Neuron (in vitro differentiated cells): ENCODE measurements around the gene SPOCK1.

Experiments used
- H2AFZ ChIP-seq: one replicate; pipeline ENCODE4 v1.6.1; 2013; ENCODE audit warnings: low read depth, mild to moderate bottlenecking, inconsistent platforms, low read length, moderate library complexity
- H3K27me3 ChIP-seq: one replicate; pipeline ENCODE4 v1.6.1; 2013; ENCODE audit warnings: low read length; ENCODE audit not compliant: insufficient read depth
- H3K36me3 ChIP-seq: one replicate; pipeline ENCODE4 v1.6.1; 2013; ENCODE audit warnings: low read length; ENCODE audit not compliant: insufficient read depth
- H3K4me1 ChIP-seq: one replicate; pipeline ENCODE4 v1.6.1; 2013; ENCODE audit warnings: low read length; ENCODE audit not compliant: insufficient read depth
- H3K4me3 ChIP-seq: 2 replicates; pipeline ENCODE4 v1.5.1; 2013; ENCODE audit warnings: mild to moderate bottlenecking, low read length, moderate library complexity
- H3K9me3 ChIP-seq: one replicate; pipeline ENCODE4 v1.6.1; 2013; ENCODE audit warnings: low read length

The SPOCK1 gene

GRCh38 chr5:137144656-137145055, 354.5 kb downstream of the SPOCK1 start:
- H3K27me3 ChIP-seq, result peaks cover 6% of the 10 kb centered on the region
- no peak overlapping the region for H3K4me3 ChIP-seq
- peaks cover 45% of the 10 kb centered on the region for H3K4me1 ChIP-seq
- no peaks in the 10 kb centered on the region for H3K9me3 ChIP-seq
- H2AFZ ChIP-seq, result no peak overlapping the region
- no peaks in the 10 kb centered on the region for H3K36me3 ChIP-seq

- peaks cover 41% of the 10 kb centered on the region for H3K4me1 ChIP-seq
- H2AFZ ChIP-seq, result no peak overlapping the region
- no peak overlapping the region for H3K4me3 ChIP-seq
- no peaks in the 10 kb centered on the region for H3K36me3 ChIP-seq
- H3K9me3 ChIP-seq, result no peaks in the 10 kb centered on the region
- H3K27me3 ChIP-seq, result peaks cover 6% of the 10 kb centered on the region
These were observed 356.1 kb downstream of the SPOCK1 start for GRCh38 chr5:137142764-137143605.

- H3K4me3 ChIP-seq, result no peak overlapping the region
- no peaks in the 10 kb centered on the region for H3K9me3 ChIP-seq
- H2AFZ ChIP-seq, result no peak overlapping the region
- H3K4me1 ChIP-seq, result peaks cover 35% of the 10 kb centered on the region
- no peaks in the 10 kb centered on the region for H3K36me3 ChIP-seq
- H3K27me3 ChIP-seq, result peaks cover 6% of the 10 kb centered on the region
These were observed 356.8 kb downstream of the SPOCK1 start for GRCh38 chr5:137142346-137142745.

- Histone ChIP-seq H3K36me3 (no peaks in the 10 kb centered on the region), H3K4me3 (no peak overlapping the region), H3K9me3 (no peaks in the 10 kb centered on the region), H3K27me3 (peaks cover 6% of the 10 kb centered on the region), H3K4me1 (peaks cover 32% of the 10 kb centered on the region), H2AFZ (no peak overlapping the region)
These were observed 357.3 kb downstream of the SPOCK1 start for GRCh38 chr5:137141779-137142178.

GRCh38 chr5:137136991-137137632, 362.0 kb downstream of the SPOCK1 start:
- H3K4me1 ChIP-seq, result peaks cover 22% of the 10 kb centered on the region
- no peaks in the 10 kb centered on the region for H3K36me3 ChIP-seq
- no peaks in the 10 kb centered on the region for H3K27me3 ChIP-seq
- no peak overlapping the region for H3K4me3 ChIP-seq
- H2AFZ ChIP-seq, result no peak overlapping the region
- H3K9me3 ChIP-seq, result no peaks in the 10 kb centered on the region

GRCh38 chr5:137134920-137135532, 364.1 kb downstream of the SPOCK1 start:
- no peaks in the 10 kb centered on the region for H3K27me3 ChIP-seq
- no peaks in the 10 kb centered on the region for H3K36me3 ChIP-seq
- no peak overlapping the region for H3K4me3 ChIP-seq
- H3K4me1 ChIP-seq, result peaks cover 15% of the 10 kb centered on the region
- H2AFZ ChIP-seq, result no peak overlapping the region
- H3K9me3 ChIP-seq, result no peaks in the 10 kb centered on the region

GRCh38 chr5:137129886-137130680, 369.0 kb downstream of the SPOCK1 start:
- no peaks in the 10 kb centered on the region for H3K27me3 ChIP-seq
- H3K9me3 ChIP-seq, result no peaks in the 10 kb centered on the region
- no peaks in the 10 kb centered on the region for H3K36me3 ChIP-seq
- peaks cover 7% of the 10 kb centered on the region for H3K4me1 ChIP-seq
- no peak overlapping the region for H2AFZ ChIP-seq
- H3K4me3 ChIP-seq, result no peak overlapping the region

- Histone ChIP-seq H3K36me3 (no peaks in the 10 kb centered on the region), H3K4me1 (no peaks in the 10 kb centered on the region), H2AFZ (no peak overlapping the region), H3K9me3 (no peaks in the 10 kb centered on the region), H3K4me3 (no peak overlapping the region), H3K27me3 (no peaks in the 10 kb centered on the region)
These were observed 371.1 kb downstream of the SPOCK1 start for GRCh38 chr5:137128012-137128411.

GRCh38 chr5:137126829-137127228, 372.3 kb downstream of the SPOCK1 start:
- Histone ChIP-seq H3K27me3 (no peaks in the 10 kb centered on the region), H3K36me3 (no peaks in the 10 kb centered on the region), H3K4me1 (no peaks in the 10 kb centered on the region), H3K9me3 (no peaks in the 10 kb centered on the region), H3K4me3 (no peak overlapping the region), H2AFZ (no peak overlapping the region)

GRCh38 chr5:137122558-137122957, 376.6 kb downstream of the SPOCK1 start:
- H3K9me3 ChIP-seq, result no peaks in the 10 kb centered on the region
- H3K36me3 ChIP-seq, result no peaks in the 10 kb centered on the region
- H2AFZ ChIP-seq, result no peak overlapping the region
- H3K27me3 ChIP-seq, result no peaks in the 10 kb centered on the region
- no peak overlapping the region for H3K4me3 ChIP-seq
- no peaks in the 10 kb centered on the region for H3K4me1 ChIP-seq

GRCh38 chr5:137122075-137122474, 377.1 kb downstream of the SPOCK1 start:
- Histone ChIP-seq H3K4me3 (no peak overlapping the region), H3K27me3 (no peaks in the 10 kb centered on the region), H3K4me1 (no peaks in the 10 kb centered on the region), H2AFZ (no peak overlapping the region), H3K36me3 (no peaks in the 10 kb centered on the region), H3K9me3 (no peaks in the 10 kb centered on the region)

- no peaks in the 10 kb centered on the region for H3K4me1 ChIP-seq
- H3K36me3 ChIP-seq, result no peaks in the 10 kb centered on the region
- H3K27me3 ChIP-seq, result no peaks in the 10 kb centered on the region
- no peak overlapping the region for H2AFZ ChIP-seq
- no peaks in the 10 kb centered on the region for H3K9me3 ChIP-seq
- no peak overlapping the region for H3K4me3 ChIP-seq
These were observed 379.8 kb downstream of the SPOCK1 start for GRCh38 chr5:137119321-137119720.

- H3K9me3 ChIP-seq, result no peaks in the 10 kb centered on the region
- no peaks in the 10 kb centered on the region for H3K4me1 ChIP-seq
- H3K4me3 ChIP-seq, result no peak overlapping the region
- no peak overlapping the region for H2AFZ ChIP-seq
- no peaks in the 10 kb centered on the region for H3K36me3 ChIP-seq
- no peaks in the 10 kb centered on the region for H3K27me3 ChIP-seq
These were observed 380.5 kb downstream of the SPOCK1 start for GRCh38 chr5:137118629-137119028.
